SK-N-SH (cell line): ENCODE measurements around the gene NRDE2. TPM values are rescaled to one million over a fixed set of nuclear protein-coding genes. Genes with fewer than 3 reads are reported as not detected.

Experiments used
- CTCF ChIA-PET: fragments of 300-600, 350-600 bp; formaldehyde crosslinking; extraction: SDS; loops from one replicate; lab custom pipeline; 2021; lab: Yijun Ruan, JAX
- POLR2A ChIA-PET: fragments of 350-600 bp; sonication (Branson Sonifier 250); formaldehyde crosslinking; extraction: SDS; loops from one replicate; lab custom pipeline; 2020; ENCODE audit warnings: antibody characterized with exemption, inconsistent platforms; lab: Yijun Ruan, JAX
- DNase-seq: peaks from one replicate; pipeline ENCODE4 v3.0.0; 2012
- H2AFZ ChIP-seq: fragments of 200-600 bp; sonication (generic); 2 replicates; pipeline ENCODE4 v1.8.1; 2016; ENCODE audit warnings: antibody characterized with exemption, mild to moderate bottlenecking, low read depth
- H3F3A ChIP-seq: fragments of 200-600 bp; sonication (generic); replicated peaks from 2 replicates; pipeline ENCODE3; 2016; ENCODE audit warnings: antibody characterized with exemption, mild to moderate bottlenecking; ENCODE audit not compliant: insufficient read depth
- H3K27ac ChIP-seq, 2 experiments: fragments of 200-500 bp in 1 of 2; fragments of 200-600 bp in 1 of 2; sonication (Bioruptor generic) in 1 of 2; sonication (generic), shearing (Covaris generic) in 1 of 2; 2 replicates each; pipeline versions ENCODE4 v1.5.1 to v1.6.1; 2014 to 2016; ENCODE audit warnings: low read depth in 2 of 2, inconsistent platforms in 1 of 2, low read length in 1 of 2, mild to moderate bottlenecking in 1 of 2, mixed read lengths in 1 of 2
- H3K27me3 ChIP-seq: fragments of 200-600 bp; sonication (generic), shearing (Covaris generic); 2 replicates; pipeline ENCODE4 v1.6.1; 2016; ENCODE audit warnings: mixed run types; ENCODE audit not compliant: insufficient read depth
- H3K36me3 ChIP-seq, 2 experiments: fragments of 200-500 bp in 1 of 2; fragments of 200-600 bp in 1 of 2; sonication (Bioruptor generic) in 1 of 2; sonication (generic) in 1 of 2; replicated peaks in 1 of 2; 2 replicates each; pipeline versions ENCODE3 to v1.5.1; 2014 to 2016; ENCODE audit warnings: low read length in 1 of 2, mild to moderate bottlenecking in 1 of 2; ENCODE audit not compliant: insufficient read depth in 2 of 2, control insufficient read depth in 1 of 2
- H3K4me1 ChIP-seq, 2 experiments: fragments of 200-500 bp in 1 of 2; fragments of 200-600 bp in 1 of 2; sonication (Bioruptor generic) in 1 of 2; sonication (generic), shearing (Covaris generic) in 1 of 2; 2 replicates each; pipeline versions ENCODE4 v1.5.1 to v1.6.1; 2014 to 2016; ENCODE audit warnings: low read depth in 1 of 2, low read length in 1 of 2, mixed run types in 1 of 2; ENCODE audit not compliant: insufficient read depth in 2 of 2, control insufficient read depth in 1 of 2
- H3K4me2 ChIP-seq: fragments of 200-600 bp; sonication (generic), shearing (Covaris generic); 2 replicates; pipeline ENCODE4 v1.6.1; 2017; ENCODE audit warnings: mixed run types
- H3K4me3 ChIP-seq, 2 experiments: fragments of 200-500 bp in 1 of 2; fragments of 200-600 bp in 1 of 2; sonication (Bioruptor generic) in 1 of 2; sonication (generic), shearing (Covaris generic) in 1 of 2; 2 replicates each; pipeline versions ENCODE4 v1.5.1 to v1.8.1; 2014 to 2016; ENCODE audit warnings: low read depth in 2 of 2, inconsistent platforms in 1 of 2, low read length in 1 of 2, mild to moderate bottlenecking in 1 of 2, mixed read lengths in 1 of 2, moderate library complexity in 1 of 2
- H3K79me2 ChIP-seq: fragments of 200-600 bp; sonication (generic); 2 replicates; pipeline ENCODE4 v1.8.1; 2017; ENCODE audit warnings: mild to moderate bottlenecking; ENCODE audit not compliant: insufficient read depth
- H3K9ac ChIP-seq: fragments of 200-600 bp; sonication (generic); 2 replicates; pipeline ENCODE4 v1.6.1; 2017; ENCODE audit warnings: mixed run types
- H3K9me2 ChIP-seq: fragments of 200-600 bp; sonication (generic); 2 replicates; pipeline ENCODE4 v1.6.1; 2017; ENCODE audit warnings: mixed run types
- H3K9me3 ChIP-seq: fragments of 200-600 bp; sonication (generic); 2 replicates; pipeline ENCODE4 v1.6.1; 2017; ENCODE audit warnings: mixed run types, mild to moderate bottlenecking, moderate library complexity
- H4K20me1 ChIP-seq: fragments of 200-600 bp; sonication (generic); 2 replicates; pipeline ENCODE4 v1.6.1; 2017; ENCODE audit warnings: mild to moderate bottlenecking, mixed run types; ENCODE audit not compliant: insufficient read depth
- CHD2 ChIP-seq: fragments of 150-350 bp; IDR thresholded peaks from 2 replicates; pipeline ENCODE4 v1.6.1; 2018; ENCODE audit warnings: low read length; ENCODE audit not compliant: partially characterized antibody
- ELF1 ChIP-seq: IDR thresholded peaks from 2 replicates; pipeline ENCODE4 v1.4.0; 2012
- EP300 ChIP-seq, 2 experiments: IDR thresholded peaks; 2 replicates each; pipeline versions ENCODE4 v1.4.0 to v1.6.1; 2012; ENCODE audit warnings: borderline replicate concordance in 1 of 2, low read depth in 1 of 2, low read length in 1 of 2
- FOXJ3 ChIP-seq: sonication (generic); formaldehyde crosslinking; IDR thresholded peaks from 2 replicates; pipeline ENCODE4 v1.5.1; 2020; ENCODE audit warnings: mild to moderate bottlenecking, missing genetic modification reagents
- GABPA ChIP-seq: IDR thresholded peaks from 2 replicates; pipeline ENCODE4 v1.4.0; 2012; ENCODE audit warnings: low read depth, mild to moderate bottlenecking
- GATA2 ChIP-seq: sonication (generic); formaldehyde crosslinking; IDR thresholded peaks from 2 replicates; pipeline ENCODE4 v1.5.0; 2020; ENCODE audit warnings: mild to moderate bottlenecking, missing genetic modification reagents
- MXI1 ChIP-seq: IDR thresholded peaks from 2 replicates; pipeline ENCODE4 v1.6.1; 2012; ENCODE audit warnings: mild to moderate bottlenecking, low read depth, low read length, improper control_type of control experiment
- POLR2AphosphoS5 ChIP-seq: IDR thresholded peaks from 2 replicates; pipeline ENCODE4 v1.6.1; 2012; ENCODE audit warnings: low read depth, low read length
- RCOR1 ChIP-seq: fragments of 150-350 bp; IDR thresholded peaks from 2 replicates; pipeline ENCODE4 v1.6.1; 2017; ENCODE audit warnings: antibody characterized with exemption, low read length
- TAF1 ChIP-seq: IDR thresholded peaks from 2 replicates; pipeline ENCODE4 v1.6.1; 2012; ENCODE audit warnings: low read depth, mild to moderate bottlenecking, low read length, moderate library complexity, borderline replicate concordance
- TCF12 ChIP-seq: IDR thresholded peaks from 2 replicates; pipeline ENCODE4 v1.4.0; 2012
- YY1 ChIP-seq: IDR thresholded peaks from 2 replicates; pipeline ENCODE4 v1.4.0; 2012; ENCODE audit warnings: low read depth, mild to moderate bottlenecking
- ZBTB33 ChIP-seq: IDR thresholded peaks from 2 replicates; pipeline ENCODE4 v1.4.0; 2012; ENCODE audit warnings: low read depth, borderline replicate concordance
- WGBS: methylation state at CpG from one replicate; pipeline ENCODE4 v1.1.6; 2017; ENCODE audit warnings: low lambda C conversion rate; 5-methylcytosine and 5-hydroxymethylcytosine counted together
- polyA plus RNA-seq, 3 experiments: library from polyadenylated mRNA; depleted of rRNA; stranded (reverse); fragments of >200 nt; gene quantifications; 2 replicates each; pipeline ENCODE4 v1.2.3, GENCODE V29; 2012
- TF ChIP-seq, protein P1 (sequence below): IDR thresholded peaks from 2 replicates; pipeline ENCODE4 v1.6.1; 2012; ENCODE audit warnings: mild to moderate bottlenecking, low read depth, low read length, moderate library complexity
- TF ChIP-seq, protein P2 (sequence below): fragments of 200-600 bp; sonication (generic); IDR thresholded peaks from 2 replicates; pipeline ENCODE4 v1.6.1; 2017; ENCODE audit warnings: antibody characterized with exemption, mild to moderate bottlenecking, moderate library complexity

The NRDE2 gene
- polyA plus RNA-seq, 1 of the 3 experiments (the other 2 are of a cell fraction) = 11.3 TPM

GRCh38 chr14:90263748-90264449, 67.8 kb downstream of the NRDE2 start:
- H3K4me1 ChIP-seq = no peaks in the 10 kb centered on the region
- no peak overlapping the region for H3K9ac ChIP-seq
- ChIA-PET CTCF (interaction anchor here (1.1 kb wide), 1 partner anchor 19 kb away, joined by 3 read pairs; no protein-coding TSS in a partner anchor), POLR2A (no interaction called here)
- H3K4me2 ChIP-seq = no peak overlapping the region
- peaks cover 13% of the 10 kb centered on the region for H3F3A ChIP-seq
- H3K4me3 ChIP-seq = no peak overlapping the region
- H3K27me3 ChIP-seq = no peaks in the 10 kb centered on the region
- H4K20me1 ChIP-seq = peaks cover 2% of the 10 kb centered on the region; the same call in 1 of the 2 replicates
- no peaks in the 10 kb centered on the region for H3K9me2 ChIP-seq
- H3K36me3 ChIP-seq = peaks cover 73 to 85% of the 10 kb centered on the region in 2 experiments
- no peaks in the 10 kb centered on the region for H3K9me3 ChIP-seq
- peaks cover 33% of the 10 kb centered on the region for H3K79me2 ChIP-seq
- no peak overlapping the region for H2AFZ ChIP-seq
- no peak for TF ChIP-seq ZBTB33
- WGBS = 83% methylated on average over 8 of the region's 8 CpGs
- no peak for DNase-seq
- H3K27ac ChIP-seq = no peak overlapping the region

- H3K79me2 ChIP-seq = peaks cover 55% of the 10 kb centered on the region
- H3K27ac ChIP-seq = peak within 1 kb of the TSS; percentile 81 to 82
- H3K4me3 ChIP-seq = peak within 1 kb of the TSS; percentile 83 to 84
- H4K20me1 ChIP-seq = peaks cover 12% of the 10 kb centered on the region
- peak within 1 kb of the TSS; percentile 98 for H3K9ac ChIP-seq
- H2AFZ ChIP-seq = peak within 1 kb of the TSS; percentile 99
- POLR2A ChIA-PET = interaction anchor here (0.7 to 1.5 kb wide), 3 partner anchors 9 to 606 kb away, joined by 3 to 4 read pairs (median 3); no protein-coding TSS in a partner anchor
- CTCF ChIA-PET = interaction anchor here (0.8 to 3.4 kb wide), 4 partner anchors 9 to 317 kb away, joined by 3 to 15 read pairs (median 4); no protein-coding TSS in a partner anchor
- no peaks in the 10 kb centered on the region for H3K9me3 ChIP-seq
- H3K4me2 ChIP-seq = peak within 1 kb of the TSS; percentile 68
- DNase-seq = peak; percentile 90
- WGBS = 1% methylated on average over 35 of the region's 55 CpGs
- H3K9me2 ChIP-seq = no peaks in the 10 kb centered on the region
- peaks cover 0 to 2% of the 10 kb centered on the region in 2 experiments; a peak in 2 of 4 replicates for H3K4me1 ChIP-seq
- no peaks in the 10 kb centered on the region for H3K27me3 ChIP-seq
- peaks cover 7% of the 10 kb centered on the region for H3F3A ChIP-seq
- H3K36me3 ChIP-seq = peaks cover 21 to 37% of the 10 kb centered on the region in 2 experiments
- TF ChIP-seq TAF1 = peak; percentile 91
- TF ChIP-seq RCOR1 = 0 out of 2 replicates have a peak, but pooled peaks have one; percentile 17
- TF ChIP-seq FOXJ3 (CRISPR knock-in tag) = no peak
- TF ChIP-seq MXI1 = peak; percentile 70
- 0 out of 4 replicates have a peak, but pooled peaks of 1 of the 2 experiments have one; percentile 5 for TF ChIP-seq EP300 (IDR thresholded peaks at IDR 0.05; ENCODE audit: borderline replicate concordance in 1 of 2, low read depth in 1 of 2, low read length in 1 of 2)
- 0 out of 2 replicates have a peak, but pooled peaks have one; percentile 7 for TF ChIP-seq TCF12
- TF ChIP-seq, protein P1, sequence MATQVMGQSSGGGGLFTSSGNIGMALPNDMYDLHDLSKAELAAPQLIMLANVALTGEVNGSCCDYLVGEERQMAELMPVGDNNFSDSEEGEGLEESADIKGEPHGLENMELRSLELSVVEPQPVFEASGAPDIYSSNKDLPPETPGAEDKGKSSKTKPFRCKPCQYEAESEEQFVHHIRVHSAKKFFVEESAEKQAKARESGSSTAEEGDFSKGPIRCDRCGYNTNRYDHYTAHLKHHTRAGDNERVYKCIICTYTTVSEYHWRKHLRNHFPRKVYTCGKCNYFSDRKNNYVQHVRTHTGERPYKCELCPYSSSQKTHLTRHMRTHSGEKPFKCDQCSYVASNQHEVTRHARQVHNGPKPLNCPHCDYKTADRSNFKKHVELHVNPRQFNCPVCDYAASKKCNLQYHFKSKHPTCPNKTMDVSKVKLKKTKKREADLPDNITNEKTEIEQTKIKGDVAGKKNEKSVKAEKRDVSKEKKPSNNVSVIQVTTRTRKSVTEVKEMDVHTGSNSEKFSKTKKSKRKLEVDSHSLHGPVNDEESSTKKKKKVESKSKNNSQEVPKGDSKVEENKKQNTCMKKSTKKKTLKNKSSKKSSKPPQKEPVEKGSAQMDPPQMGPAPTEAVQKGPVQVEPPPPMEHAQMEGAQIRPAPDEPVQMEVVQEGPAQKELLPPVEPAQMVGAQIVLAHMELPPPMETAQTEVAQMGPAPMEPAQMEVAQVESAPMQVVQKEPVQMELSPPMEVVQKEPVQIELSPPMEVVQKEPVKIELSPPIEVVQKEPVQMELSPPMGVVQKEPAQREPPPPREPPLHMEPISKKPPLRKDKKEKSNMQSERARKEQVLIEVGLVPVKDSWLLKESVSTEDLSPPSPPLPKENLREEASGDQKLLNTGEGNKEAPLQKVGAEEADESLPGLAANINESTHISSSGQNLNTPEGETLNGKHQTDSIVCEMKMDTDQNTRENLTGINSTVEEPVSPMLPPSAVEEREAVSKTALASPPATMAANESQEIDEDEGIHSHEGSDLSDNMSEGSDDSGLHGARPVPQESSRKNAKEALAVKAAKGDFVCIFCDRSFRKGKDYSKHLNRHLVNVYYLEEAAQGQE = peak; percentile 64; the same call in 1 of the 2 replicates
- peak; percentile 77; the same call in 1 of the 2 replicates for TF ChIP-seq YY1
- peak; percentile 90 for TF ChIP-seq ELF1
- TF ChIP-seq, protein P2, sequence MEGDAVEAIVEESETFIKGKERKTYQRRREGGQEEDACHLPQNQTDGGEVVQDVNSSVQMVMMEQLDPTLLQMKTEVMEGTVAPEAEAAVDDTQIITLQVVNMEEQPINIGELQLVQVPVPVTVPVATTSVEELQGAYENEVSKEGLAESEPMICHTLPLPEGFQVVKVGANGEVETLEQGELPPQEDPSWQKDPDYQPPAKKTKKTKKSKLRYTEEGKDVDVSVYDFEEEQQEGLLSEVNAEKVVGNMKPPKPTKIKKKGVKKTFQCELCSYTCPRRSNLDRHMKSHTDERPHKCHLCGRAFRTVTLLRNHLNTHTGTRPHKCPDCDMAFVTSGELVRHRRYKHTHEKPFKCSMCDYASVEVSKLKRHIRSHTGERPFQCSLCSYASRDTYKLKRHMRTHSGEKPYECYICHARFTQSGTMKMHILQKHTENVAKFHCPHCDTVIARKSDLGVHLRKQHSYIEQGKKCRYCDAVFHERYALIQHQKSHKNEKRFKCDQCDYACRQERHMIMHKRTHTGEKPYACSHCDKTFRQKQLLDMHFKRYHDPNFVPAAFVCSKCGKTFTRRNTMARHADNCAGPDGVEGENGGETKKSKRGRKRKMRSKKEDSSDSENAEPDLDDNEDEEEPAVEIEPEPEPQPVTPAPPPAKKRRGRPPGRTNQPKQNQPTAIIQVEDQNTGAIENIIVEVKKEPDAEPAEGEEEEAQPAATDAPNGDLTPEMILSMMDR = no peak
- TF ChIP-seq CHD2 = peak; percentile 73
- TF ChIP-seq POLR2AphosphoS5 = peak; percentile 87
- TF ChIP-seq GATA2 (CRISPR knock-in tag) = no peak
- TF ChIP-seq GABPA = peak; percentile 94
These were observed 75.2 kb downstream of the NRDE2 start, which contains the start of gene PSMC1 for GRCh38 chr14:90256354-90257131. Gene PSMC1, plus strand, starts transcription at chr14:90256553. Its CDS starts 45 bp downstream, at chr14:90256598.
